ENCODE measurements around the gene CD209.

- TF ChIP-seq POLR2A (IDR thresholded peaks at IDR 0.05): no peak
- TF ChIP-seq POLR2AphosphoS5 (IDR thresholded peaks at IDR 0.05): no peak
- no peak for TF ChIP-seq CTCF (IDR thresholded peaks at IDR 0.05)
- no peak for TF ChIP-seq EP300 (IDR thresholded peaks at IDR 0.05)
Observed at GRCh38 chr19:7788178-7788932, 41.0 kb upstream of the CD209 start.

Data from sigmoid colon (tissue), 4 donors.